Smooth muscle cell of the brain vasculature (primary cell): Measurements from ENCODE around the gene TUBB8B.
"Not testable (repeated sequence)": the region's sequence is repeated elsewhere in the genome, so short reads cannot be mapped to it uniquely, and the experiment has no call there.

Experiments
- DNase-seq: peaks from one replicate; pipeline ENCODE4 v3.0.0-alpha.2; 2012; ENCODE audit warnings: low read depth, low spot score

Gene TUBB8B

DNA sequence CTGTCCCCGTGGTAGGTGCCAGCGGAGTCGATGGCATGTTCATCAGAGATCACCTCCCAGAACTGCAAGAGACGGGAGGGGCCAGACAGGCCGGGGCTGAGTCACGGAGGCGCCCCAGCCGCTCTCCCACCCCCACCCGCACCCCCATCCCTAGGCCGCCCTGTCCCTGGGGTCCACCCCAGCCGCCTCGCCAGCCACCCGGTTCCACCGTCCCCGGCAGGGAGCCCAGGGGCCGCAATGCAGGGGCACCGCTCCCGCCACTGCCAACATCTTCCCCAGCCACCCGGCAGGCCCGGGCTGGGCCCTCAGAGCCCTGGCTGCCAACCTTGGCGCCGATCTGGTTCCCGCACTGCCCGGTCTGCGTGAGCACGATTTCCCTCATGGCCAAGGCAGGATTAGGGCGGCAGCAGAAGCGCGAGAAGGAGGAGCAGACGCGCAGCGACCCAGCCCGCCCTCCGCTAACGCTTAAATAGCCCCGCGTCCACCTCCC is at the start of gene TUBB8B:
Gene TUBB8B, minus strand, starts transcription at position 440 of the 490 bp plus-strand sequence. Its CDS starts 58 bp downstream, at position 382.
- not testable (repeated sequence) for DNase-seq

- not testable (repeated sequence) for DNase-seq
Measured at GRCh38 chr18:97252-97914, 48.0 kb upstream of the TUBB8B start.

- not testable (repeated sequence) for DNase-seq
Measured at GRCh38 chr18:96767-97131, 47.3 kb upstream of the TUBB8B start.

DNA sequence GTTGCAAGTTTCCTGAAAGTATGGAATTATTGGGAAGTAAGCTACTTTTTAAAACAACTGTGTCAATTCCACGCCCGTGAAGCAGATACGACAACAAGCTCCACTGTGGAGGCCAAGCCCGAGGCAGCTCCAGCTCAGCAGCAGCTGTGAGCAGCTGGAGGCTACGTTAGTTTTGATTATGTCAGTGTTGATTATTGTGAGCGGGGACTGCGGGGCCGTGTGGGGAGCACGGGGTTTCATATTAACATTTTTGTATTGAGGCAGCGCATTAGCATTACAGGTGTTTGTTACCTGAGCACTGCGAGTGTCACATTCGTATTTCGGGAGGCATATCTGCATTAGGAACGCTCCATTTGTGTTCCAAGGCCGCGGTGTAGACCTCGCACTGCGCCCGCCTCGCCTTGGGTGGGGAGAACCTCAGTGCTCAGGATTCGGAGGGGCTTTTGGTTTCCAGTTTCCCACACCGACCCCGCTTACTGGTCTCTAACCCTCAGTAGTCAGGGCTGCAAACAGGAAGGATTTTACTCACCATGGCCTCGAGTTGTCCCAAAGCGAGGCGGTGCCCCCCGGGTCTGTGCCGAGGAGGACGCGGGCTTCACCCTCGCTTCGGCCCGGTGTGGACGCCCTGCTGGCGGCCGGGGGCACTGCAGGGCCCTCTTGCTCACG is 46.8 kb upstream of the TUBB8B start:
- DNase-seq, result not testable (repeated sequence)

DNA sequence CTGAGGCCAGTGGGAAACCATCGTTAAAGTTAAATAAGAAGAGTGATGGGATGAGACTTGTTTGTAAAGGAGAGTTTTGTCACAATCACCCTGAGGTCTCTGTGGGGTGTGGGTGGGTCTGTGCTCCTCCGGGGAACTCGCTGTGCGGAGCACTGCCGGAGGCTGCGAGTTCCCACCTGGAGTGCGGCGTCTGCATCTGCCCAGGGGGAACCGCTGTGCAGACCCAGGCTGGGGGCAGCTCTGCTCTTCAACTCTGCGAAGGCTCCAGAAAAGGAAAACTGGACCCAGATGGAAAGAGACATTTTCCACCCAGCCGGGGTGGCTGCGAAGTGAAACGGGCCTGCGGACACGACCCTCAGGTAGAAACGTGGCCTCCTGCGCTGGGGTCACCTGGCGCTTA is 46.2 kb upstream of the TUBB8B start:
- not testable (repeated sequence) for DNase-seq

GRCh38 chr18:93897-94408 is 44.5 kb upstream of the TUBB8B start:
- DNase-seq, result not testable (repeated sequence)

GRCh38 chr18:91561-91960 is 42.1 kb upstream of the TUBB8B start:
- not testable (repeated sequence) for DNase-seq

DNA sequence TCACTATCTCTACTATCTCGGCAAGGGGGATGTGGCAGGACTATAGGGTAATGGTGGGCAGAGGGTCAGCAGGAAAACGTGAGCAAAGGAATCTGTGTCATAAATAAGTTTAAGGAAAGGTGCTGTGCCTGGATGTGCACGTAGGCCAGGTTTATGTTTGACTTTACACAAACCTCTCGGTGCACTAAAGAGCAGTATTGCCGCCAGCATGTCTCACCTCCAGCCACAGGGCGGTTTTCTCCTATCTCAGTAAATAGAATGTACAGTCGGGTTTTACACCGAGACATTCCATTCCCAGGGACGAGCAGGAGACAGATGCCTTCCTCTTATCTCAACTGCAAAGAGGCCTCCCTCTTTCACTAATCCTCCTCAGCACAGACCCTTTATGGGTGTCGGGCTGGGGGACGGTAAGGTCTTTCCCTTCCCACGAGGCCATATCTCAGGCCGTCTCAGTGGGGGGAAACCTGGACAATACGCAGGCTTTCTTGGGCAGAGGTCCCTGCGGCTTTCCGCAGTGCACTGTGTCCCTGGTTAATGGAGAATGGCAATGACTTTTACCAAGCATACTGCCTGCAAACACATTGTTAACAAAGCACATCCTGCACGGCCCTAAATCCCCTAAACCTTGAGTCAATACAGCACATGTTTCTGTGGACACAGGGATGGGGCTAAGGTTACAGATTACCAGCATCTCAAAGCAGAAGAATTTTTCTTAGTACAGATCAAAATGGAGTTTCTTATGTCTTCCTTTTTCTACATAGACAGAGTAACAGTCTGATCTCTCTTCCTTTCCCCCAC is 41.2 kb upstream of the TUBB8B start:
- DNase-seq, result not testable (repeated sequence)

- DNase-seq, result not testable (repeated sequence)
Measured at GRCh38 chr18:89124-89523, 39.7 kb upstream of the TUBB8B start.

- DNase-seq, result not testable (repeated sequence)
Measured at GRCh38 chr18:84801-85200, 35.4 kb upstream of the TUBB8B start.

DNA sequence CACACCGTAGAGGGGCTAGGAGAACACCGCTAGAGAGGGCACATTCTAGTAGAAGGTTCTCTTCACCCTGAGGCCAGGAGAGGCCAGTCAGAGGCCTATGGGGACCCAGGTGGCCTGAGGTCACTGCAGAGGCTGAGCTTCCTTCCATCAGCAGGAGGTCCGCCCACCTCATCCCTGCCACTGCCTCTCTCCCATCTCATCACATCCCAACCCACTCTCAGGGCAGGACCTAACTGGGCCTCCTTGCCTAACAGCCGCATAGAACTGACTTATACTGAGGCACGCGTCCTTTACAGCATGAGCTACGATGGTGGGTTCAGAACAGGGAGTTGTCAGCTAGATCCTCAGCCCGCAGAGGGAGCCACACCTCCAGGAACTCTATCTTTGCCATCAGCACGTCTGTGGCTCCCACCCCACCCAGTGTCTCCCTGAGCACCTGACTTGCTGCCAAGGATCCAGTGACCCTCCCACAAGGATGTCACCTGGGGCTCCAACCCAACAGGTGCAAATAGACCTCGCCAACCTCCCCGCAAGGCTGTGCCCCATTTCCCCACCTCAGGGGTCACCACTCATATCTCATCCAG is 33.3 kb upstream of the TUBB8B start:
- not testable (repeated sequence) for DNase-seq

DNA sequence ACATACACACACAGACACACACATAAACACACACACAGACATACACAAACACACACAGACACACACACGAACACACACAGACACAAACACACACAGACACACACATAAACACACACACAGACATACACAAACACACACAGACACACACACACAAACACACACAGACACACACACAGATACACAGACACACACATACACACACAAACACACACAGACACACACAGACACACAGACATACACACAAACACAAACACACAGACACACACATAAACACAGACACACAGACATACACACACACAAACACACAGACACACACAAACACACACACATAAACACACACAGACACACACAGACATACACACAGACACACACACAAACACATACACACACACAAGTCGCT is 31.5 kb upstream of the TUBB8B start:
- not testable (repeated sequence) for DNase-seq

DNA sequence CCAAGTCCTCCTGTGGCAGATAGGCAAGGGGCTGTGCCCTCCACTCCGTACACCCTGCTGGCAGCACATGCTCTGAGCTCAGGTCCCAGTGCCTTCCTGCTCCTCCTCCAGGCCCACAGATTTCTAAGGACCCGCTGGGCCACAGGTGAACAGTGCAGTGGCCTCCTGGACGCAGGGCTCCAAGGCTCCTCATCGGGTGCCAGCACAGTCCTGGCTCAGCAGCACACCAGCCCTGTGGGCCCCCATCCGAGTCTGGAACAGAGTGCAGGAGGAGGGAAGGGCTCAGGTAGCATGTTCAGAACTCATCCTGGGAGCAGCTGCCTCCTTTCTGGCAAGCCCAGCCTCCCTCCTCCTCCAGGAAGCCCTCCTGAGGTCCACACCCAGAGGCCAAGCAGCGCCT is 30.8 kb upstream of the TUBB8B start:
- not testable (repeated sequence) for DNase-seq

- DNase-seq, result not testable (repeated sequence)
Measured at GRCh38 chr18:75525-76160, 26.2 kb upstream of the TUBB8B start.

- not testable (repeated sequence) for DNase-seq
Measured at GRCh38 chr18:73181-73777, 23.9 kb upstream of the TUBB8B start.

- DNase-seq, result not testable (repeated sequence)
Measured at GRCh38 chr18:67701-68100, 18.3 kb upstream of the TUBB8B start.

- not testable (repeated sequence) for DNase-seq
Measured at GRCh38 chr18:64279-64678, 14.9 kb upstream of the TUBB8B start.

GRCh38 chr18:63656-64055 is 14.2 kb upstream of the TUBB8B start:
- not testable (repeated sequence) for DNase-seq

DNA sequence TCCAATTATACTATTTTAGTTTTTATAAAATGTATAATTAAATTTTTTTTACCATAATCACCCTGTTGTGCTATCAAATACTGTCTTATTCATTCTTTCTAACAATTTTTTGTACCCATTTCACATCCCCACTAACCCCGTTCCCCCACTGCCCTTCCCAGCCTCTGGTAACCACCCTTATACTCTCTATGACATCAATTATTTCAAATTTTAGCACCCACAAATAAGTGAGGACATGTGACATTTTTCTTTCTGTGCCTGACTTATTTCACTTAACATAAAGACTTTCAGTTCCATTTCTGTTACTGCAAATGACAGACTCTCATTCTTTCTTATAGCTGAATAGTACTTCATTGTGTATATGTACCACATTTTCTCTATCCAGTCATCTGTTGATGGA is 5.0 kb upstream of the TUBB8B start:
- not testable (repeated sequence) for DNase-seq

GRCh38 chr18:48696-49095 is 719 bp downstream of the TUBB8B start:
- DNase-seq, result not testable (repeated sequence)

- not testable (repeated sequence) for DNase-seq
Measured at GRCh38 chr18:13177-13576, 36.2 kb downstream of the TUBB8B start.
